Measurements from ENCODE around the gene ADGRV1. TPM values are rescaled to one million over a fixed set of nuclear protein-coding genes. Genes with fewer than 3 reads are reported as not detected.

Gene ADGRV1
- total RNA-seq, 1 donor from 2014 or later, result 0.69 TPM

DNA sequence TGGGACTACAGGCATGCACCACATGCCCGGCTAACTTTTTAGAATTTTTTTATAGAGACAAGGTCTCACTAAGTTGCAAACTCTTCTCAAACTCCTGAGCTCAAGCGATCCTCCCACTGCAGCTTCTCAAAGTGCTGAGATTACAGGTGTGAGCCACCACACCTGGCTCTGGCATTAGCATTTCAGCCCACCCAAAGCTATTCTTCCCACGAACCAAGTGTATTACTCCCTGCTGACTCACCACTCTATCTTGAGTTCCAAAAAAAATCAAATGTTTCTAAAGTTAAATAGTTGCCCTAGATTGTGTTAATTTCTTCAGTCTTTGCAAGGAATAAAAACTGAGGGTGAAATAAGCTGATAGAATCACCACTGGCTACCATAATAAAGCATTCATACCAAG lies 619.0 kb downstream of the ADGRV1 start:
- DNase-seq (ENCODE audit: low read depth), result no peak
- TF ChIP-seq, protein P1, sequence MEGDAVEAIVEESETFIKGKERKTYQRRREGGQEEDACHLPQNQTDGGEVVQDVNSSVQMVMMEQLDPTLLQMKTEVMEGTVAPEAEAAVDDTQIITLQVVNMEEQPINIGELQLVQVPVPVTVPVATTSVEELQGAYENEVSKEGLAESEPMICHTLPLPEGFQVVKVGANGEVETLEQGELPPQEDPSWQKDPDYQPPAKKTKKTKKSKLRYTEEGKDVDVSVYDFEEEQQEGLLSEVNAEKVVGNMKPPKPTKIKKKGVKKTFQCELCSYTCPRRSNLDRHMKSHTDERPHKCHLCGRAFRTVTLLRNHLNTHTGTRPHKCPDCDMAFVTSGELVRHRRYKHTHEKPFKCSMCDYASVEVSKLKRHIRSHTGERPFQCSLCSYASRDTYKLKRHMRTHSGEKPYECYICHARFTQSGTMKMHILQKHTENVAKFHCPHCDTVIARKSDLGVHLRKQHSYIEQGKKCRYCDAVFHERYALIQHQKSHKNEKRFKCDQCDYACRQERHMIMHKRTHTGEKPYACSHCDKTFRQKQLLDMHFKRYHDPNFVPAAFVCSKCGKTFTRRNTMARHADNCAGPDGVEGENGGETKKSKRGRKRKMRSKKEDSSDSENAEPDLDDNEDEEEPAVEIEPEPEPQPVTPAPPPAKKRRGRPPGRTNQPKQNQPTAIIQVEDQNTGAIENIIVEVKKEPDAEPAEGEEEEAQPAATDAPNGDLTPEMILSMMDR (conservative IDR thresholded peaks at IDR 0.05; ENCODE audit: low read depth, low read length), result no peak
- H3K4me3 ChIP-seq (ENCODE audit: low read depth, low read length), result no peak overlapping the region

DNA sequence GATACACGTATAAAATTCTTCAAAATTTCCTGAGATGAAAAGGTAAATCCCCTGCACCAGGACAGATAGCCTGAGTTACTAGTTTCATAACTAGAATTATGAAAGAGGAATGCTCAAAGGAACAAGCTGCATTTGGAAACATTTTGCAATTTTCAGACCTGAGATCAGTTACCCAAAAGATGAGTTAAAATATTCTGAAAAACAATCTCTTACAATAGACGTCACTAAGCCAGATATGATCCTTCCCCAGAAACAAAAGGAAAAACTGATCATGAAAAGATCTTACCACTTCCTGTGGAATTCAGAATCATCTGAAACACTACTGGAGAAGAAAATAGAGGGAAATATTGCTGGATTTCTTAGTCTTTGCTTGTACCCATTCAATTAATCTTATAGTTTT lies 619.9 kb downstream of the ADGRV1 start:
- TF ChIP-seq, protein P1 (conservative IDR thresholded peaks at IDR 0.05; ENCODE audit: low read depth, low read length), result no peak
- no peak overlapping the region for H3K4me3 ChIP-seq (ENCODE audit: low read depth, low read length)
- DNase-seq (ENCODE audit: low read depth), result no peak

DNA sequence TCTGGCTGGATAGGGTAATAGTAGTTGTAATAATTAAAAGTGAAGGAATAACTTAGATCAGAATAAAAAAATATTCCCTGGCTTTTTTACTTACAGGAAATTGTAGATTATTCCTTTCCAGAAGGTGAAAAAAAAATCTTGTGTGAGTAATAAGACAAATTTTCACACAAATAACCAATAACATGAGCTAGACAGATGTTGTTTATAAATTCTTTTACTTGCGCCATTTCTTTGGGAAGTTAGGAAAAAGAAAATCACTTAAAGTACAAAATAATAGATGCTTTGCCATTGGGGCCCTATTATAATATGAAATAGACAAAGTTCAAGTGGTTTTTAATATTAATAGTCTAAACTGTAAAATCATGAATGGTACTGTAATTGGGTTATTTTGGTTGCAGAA lies 620.4 kb downstream of the ADGRV1 start:
- TF ChIP-seq, protein P1 (conservative IDR thresholded peaks at IDR 0.05; ENCODE audit: low read depth, low read length), result no peak
- H3K4me3 ChIP-seq (ENCODE audit: low read depth, low read length), result no peak overlapping the region
- no peak for DNase-seq (ENCODE audit: low read depth)

DNA sequence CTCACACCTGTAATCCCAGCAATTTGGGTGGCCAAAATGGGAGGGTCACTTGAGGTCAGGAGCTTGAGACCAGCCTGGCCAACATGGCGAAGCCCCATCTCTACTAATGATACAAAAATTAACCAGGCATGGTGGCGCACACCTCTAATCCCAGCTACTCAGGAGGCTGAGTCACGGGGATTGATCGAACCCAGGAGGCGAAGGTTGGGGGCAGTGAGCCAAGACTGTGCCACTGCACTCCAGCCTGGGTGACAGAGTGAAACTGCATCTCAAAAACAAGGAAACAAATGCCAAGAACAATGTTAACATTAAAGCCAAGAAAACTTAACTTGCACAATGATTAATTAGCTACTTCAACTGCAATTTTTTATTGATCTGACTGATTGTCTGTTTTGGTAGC lies 621.9 kb downstream of the ADGRV1 start:
- no peak overlapping the region for H3K4me3 ChIP-seq (ENCODE audit: low read depth, low read length)
- no peak for DNase-seq (ENCODE audit: low read depth)
- TF ChIP-seq, protein P1 (conservative IDR thresholded peaks at IDR 0.05; ENCODE audit: low read depth, low read length), result no peak

- H3K4me3 ChIP-seq (ENCODE audit: low read depth, low read length), result no peak overlapping the region
- DNase-seq (ENCODE audit: low read depth), result no peak
- TF ChIP-seq, protein P1 (conservative IDR thresholded peaks at IDR 0.05; ENCODE audit: low read depth, low read length), result peak; percentile 14
These were observed 624.2 kb downstream of the ADGRV1 start for GRCh38 chr5:91182763-91183162.

DNA sequence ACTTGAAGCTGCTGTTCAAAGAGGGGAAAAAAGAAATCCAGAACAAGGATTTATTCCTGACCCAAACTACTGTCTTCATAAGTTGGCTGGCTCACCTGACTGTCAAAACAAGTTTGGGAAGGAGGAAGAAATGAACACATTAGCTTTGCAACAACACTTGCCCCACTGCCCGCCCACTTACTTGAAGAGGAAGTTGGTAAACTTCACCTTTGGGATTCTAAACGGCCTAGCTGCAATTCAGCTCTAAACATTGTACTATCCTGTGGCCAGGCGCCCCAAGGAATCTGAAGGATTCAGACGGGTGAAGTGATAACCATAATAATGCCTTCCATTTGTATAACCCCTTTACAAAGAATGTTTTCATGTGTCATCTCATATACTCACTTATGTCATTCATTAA lies 625.1 kb downstream of the ADGRV1 start:
- TF ChIP-seq, protein P1 (conservative IDR thresholded peaks at IDR 0.05; ENCODE audit: low read depth, low read length), result no peak
- H3K4me3 ChIP-seq (ENCODE audit: low read depth, low read length), result no peak overlapping the region
- no peak for DNase-seq (ENCODE audit: low read depth)

DNA sequence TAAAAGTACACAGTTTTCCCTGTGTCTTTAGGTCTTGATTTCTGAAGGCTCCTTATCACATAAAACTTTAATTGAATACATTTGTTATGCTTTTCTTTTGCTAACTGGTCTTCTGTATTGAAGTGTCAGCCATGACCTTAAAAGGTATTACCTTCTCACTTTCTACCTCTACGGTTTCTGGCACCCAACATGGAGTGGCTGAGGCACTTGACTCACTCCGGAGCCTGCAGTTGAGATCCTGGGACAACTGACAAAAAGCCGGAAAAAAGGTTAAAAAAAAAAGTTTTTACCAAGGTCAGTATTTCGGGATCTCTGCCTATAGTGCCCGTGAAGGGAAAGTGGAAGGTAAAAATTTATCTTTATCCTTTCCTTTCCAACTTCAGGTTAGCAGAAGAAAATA lies 627.5 kb downstream of the ADGRV1 start:
- no peak for DNase-seq (ENCODE audit: low read depth)
- H3K4me3 ChIP-seq (ENCODE audit: low read depth, low read length), result no peak overlapping the region
- TF ChIP-seq, protein P1 (conservative IDR thresholded peaks at IDR 0.05; ENCODE audit: low read depth, low read length), result no peak
